SK-N-SH treated with all-trans-retinoic acid at 6 μM for 48 hours (cell line): ENCODE results near the gene DMRTB1.

Source experiments
- PATZ1 ChIP-seq: fragments of 250-450 bp; sonication (Bioruptor Pico); IDR thresholded peaks from 2 replicates; pipeline ENCODE4 v1.8.0; 2020; ENCODE audit warnings: mild to moderate bottlenecking, moderate library complexity, borderline replicate concordance
- RARB ChIP-seq: fragments of 250-450 bp; sonication (Bioruptor Pico); IDR thresholded peaks from 2 replicates; pipeline ENCODE4 v1.8.0; 2021; ENCODE audit warnings: mild to moderate bottlenecking, moderate library complexity
- TCF4 ChIP-seq: fragments of 250-450 bp; sonication (Bioruptor Pico); IDR thresholded peaks from 2 replicates; pipeline ENCODE4 v1.8.0; 2021; ENCODE audit warnings: mild to moderate bottlenecking, moderate library complexity, borderline replicate concordance
- ZNF565 ChIP-seq: fragments of 450-650 bp; formaldehyde crosslinking; conservative IDR thresholded peaks from 2 replicates; pipeline ENCODE4 v1.5.0; 2020; ENCODE audit warnings: low read depth, mild to moderate bottlenecking, moderate library complexity

- TF ChIP-seq TCF4 (CRISPR knock-in tag) (no peak), ZNF565 (CRISPR knock-in tag) (no peak), PATZ1 (CRISPR knock-in tag) (no peak), RARB (CRISPR knock-in tag) (no peak)
Measured at GRCh38 chr1:53471000-53471399, 11.8 kb downstream of the DMRTB1 start.
